Epithelial cell of proximal tubule (primary cell): ENCODE data around the gene UBASH3A. TPM values are rescaled to one million over a fixed set of nuclear protein-coding genes. Genes with fewer than 3 reads are reported as not detected.

Source experiments
- DNase-seq: peaks from one replicate; pipeline ENCODE4 v3.0.0-alpha.2; 2011; ENCODE audit warnings: low read depth
- H3K4me3 ChIP-seq: 2 replicates; pipeline ENCODE4 v1.5.1; 2011; ENCODE audit warnings: low read depth, mild to moderate bottlenecking, low read length
- total RNA-seq: library from RNA; depleted of rRNA; stranded (reverse); fragments of >200 nt; gene quantifications from 2 replicates; pipeline ENCODE4 v1.2.3, GENCODE V29; 2015
- TF ChIP-seq, protein P1 (sequence below): conservative IDR thresholded peaks from 2 replicates; pipeline ENCODE4 v1.5.1; 2012; ENCODE audit warnings: low read depth, mild to moderate bottlenecking, low read length

The UBASH3A gene
- total RNA-seq, 1 donor from 2014 or later = not detected

DNA sequence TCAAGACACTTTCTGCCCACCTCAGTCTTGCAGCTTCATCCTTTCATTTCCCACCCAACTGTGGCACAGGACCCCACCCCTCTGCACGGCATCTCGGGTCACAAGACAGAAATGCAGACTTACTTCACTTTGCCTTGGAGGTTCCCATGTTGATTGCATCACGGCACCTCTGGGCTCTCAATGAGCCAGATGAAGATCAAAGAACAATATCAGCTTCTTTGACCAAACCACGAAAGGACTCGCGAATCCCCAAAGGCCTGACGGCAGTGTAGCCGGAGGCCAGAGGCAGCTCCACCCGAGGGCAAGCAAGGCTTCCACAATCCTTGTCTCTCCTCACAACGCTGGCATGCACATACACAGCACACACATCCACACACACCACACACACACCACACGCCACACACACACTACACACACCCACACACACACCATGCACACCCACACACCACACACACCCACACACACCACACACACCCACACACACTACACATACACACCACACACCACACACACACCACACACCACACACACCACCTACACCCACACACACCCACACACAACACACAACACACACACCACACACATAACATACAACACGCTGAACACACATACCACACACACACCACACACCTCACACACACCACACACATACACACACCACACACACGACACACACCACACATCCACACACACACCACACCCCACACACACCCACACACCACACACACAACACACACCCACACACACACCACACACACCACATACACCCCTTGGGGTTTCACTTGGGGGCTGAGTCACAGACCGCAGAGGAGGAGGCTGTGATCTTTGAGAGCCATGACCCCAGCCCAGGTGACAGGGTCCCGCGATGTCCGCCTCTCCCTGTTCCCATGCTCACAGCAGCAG is 35.8 kb downstream of the UBASH3A start:
- TF ChIP-seq, protein P1, sequence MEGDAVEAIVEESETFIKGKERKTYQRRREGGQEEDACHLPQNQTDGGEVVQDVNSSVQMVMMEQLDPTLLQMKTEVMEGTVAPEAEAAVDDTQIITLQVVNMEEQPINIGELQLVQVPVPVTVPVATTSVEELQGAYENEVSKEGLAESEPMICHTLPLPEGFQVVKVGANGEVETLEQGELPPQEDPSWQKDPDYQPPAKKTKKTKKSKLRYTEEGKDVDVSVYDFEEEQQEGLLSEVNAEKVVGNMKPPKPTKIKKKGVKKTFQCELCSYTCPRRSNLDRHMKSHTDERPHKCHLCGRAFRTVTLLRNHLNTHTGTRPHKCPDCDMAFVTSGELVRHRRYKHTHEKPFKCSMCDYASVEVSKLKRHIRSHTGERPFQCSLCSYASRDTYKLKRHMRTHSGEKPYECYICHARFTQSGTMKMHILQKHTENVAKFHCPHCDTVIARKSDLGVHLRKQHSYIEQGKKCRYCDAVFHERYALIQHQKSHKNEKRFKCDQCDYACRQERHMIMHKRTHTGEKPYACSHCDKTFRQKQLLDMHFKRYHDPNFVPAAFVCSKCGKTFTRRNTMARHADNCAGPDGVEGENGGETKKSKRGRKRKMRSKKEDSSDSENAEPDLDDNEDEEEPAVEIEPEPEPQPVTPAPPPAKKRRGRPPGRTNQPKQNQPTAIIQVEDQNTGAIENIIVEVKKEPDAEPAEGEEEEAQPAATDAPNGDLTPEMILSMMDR = no peak
- no peak overlapping the region for H3K4me3 ChIP-seq
- no peak for DNase-seq

DNA sequence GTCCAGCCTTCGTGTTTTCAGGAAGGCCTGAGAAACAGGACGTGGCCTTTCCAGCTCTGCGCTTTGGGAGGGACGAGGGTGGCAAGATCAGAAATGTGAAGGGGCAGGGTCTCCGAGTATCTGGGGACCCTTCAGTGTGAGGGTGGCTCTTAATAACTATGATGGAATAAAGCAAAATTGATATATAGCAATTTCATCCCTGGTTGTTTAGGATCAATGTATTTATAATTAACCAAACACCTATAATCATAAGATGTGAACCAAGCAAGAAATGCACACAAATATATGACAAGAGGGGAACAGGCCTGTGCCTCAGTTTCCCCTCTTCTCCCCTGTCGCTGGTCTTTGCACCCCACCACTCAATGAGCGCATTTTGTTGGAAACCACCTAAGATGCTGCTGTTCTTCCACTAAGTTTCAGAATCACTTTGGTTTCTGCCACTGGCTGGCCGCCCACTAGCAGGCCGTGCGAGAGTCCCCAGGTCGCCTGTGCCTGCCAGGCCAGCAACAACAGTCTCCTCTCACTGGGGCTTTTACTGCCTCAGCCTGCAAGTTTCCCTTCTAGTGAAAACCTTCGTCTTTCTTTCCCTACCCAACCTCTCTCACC is 36.6 kb downstream of the UBASH3A start:
- DNase-seq = no peak
- H3K4me3 ChIP-seq = no peak overlapping the region
- TF ChIP-seq, protein P1 = no peak

DNA sequence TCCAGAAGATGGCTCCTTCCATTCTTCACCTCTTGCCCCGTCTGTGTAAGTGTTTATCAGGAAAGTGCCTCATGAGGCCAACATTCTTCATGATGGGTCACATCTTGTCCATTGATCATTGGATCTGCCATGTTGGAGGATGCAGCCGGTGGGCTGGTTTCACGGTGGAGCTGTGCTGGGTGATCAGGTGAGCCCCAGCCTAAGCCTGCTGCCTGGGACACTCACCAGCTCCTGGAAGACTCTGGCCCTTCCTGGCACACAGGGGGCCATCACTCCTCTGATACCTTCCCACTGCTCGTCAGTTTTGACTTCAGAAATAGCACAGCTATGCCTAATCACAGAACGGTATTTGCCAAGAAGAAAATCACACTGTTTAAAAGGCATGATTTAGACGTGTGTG is 38.3 kb downstream of the UBASH3A start:
- no peak for DNase-seq
- no peak overlapping the region for H3K4me3 ChIP-seq
- TF ChIP-seq, protein P1 = no peak

DNA sequence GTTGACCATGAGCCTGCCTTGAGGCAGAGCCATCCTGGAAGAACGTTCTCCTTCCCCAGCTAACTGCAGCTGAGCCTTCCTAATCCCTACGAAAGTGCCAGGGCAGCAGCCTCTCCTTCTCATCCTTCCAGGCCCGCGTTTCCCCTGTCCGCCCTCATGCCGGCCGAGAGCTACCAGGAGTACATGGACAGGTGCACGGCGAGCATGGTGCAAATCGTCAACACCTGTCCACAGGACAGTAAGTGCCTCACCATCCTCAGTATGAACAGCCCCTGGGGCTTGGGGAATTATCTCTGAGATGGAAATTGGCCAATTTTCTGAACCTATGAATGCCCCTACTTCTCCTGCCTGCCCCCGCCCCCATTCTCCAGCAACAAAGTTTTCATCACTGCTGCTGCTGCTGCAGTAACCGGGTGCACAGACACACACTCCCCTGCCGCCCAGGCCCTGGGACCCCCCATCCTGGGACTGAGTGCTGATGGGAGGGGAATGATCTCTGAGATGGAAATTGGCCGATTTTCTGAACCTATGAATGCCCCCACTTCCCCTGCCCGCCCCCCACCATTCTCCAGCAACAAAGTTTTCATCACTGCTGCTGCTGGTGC is 39.6 kb downstream of the UBASH3A start:
- no peak overlapping the region for H3K4me3 ChIP-seq

DNA sequence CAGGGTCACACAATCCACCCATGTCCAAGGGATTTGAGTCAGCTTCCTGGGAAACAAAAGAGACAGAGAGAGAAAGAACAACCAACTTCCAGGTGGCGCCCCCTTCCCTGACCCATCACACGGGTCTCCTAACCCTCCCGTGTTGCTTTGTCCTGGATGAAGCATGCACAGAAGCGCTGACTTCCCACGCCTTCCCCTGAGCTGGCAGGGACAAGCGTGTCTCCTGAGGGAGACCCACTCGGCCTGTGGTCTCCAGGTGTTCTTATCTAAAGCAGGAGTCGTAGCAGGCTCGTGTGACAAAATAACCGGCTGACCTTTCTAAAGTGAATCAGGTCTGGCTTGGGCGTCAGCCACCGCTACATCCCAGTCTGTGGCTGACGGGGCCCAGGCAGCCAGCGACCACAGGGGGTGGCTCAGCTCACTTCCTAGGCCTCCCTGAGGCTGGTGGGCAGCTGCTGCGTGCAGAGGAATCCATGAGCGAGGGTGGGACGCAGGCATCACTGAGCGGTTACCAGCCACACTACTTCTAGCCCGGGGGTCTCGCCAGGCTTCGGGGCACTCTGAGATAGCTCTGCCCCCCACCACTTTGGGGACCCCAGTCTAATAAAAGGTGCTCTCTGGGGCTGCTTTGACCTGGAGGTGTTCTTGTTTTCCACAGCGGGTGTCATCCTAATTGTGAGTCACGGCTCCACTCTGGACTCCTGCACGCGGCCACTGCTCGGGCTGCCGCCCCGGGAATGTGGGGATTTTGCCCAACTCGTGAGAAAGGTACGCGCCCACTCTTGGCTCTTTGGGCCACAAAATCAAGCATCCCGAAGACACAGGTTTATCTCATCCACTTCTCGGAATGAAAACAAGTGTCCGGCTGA is 40.4 kb downstream of the UBASH3A start:
- H3K4me3 ChIP-seq = no peak overlapping the region
- no peak for DNase-seq
- TF ChIP-seq, protein P1 = no peak

More for the DNA sequence above, 39.6 kb downstream of the UBASH3A start:
- no peak for DNase-seq
- TF ChIP-seq, protein P1 = no peak

DNA sequence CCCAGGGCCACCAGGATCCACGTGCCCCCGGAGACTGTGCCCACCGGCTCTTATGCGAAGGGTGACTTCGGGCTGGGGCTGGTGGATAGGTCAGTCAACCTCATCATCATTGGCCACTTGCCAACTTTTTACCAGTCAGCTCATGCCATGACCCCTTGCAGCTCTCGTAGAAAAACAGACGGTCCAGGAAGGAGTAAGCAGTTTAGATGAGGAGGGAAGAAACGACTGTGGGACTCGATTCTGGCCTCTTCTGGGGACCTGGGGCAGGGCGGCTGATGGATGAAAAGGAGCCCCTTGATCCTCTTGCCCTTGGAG is 41.0 kb downstream of the UBASH3A start:
- no peak overlapping the region for H3K4me3 ChIP-seq
- DNase-seq = no peak
- TF ChIP-seq, protein P1 = no peak
